NCI-H146 treated with DMSO at 0.1 percent for 48 hours (cell line): ENCODE measurements around the gene KRT84.

Experiments
- DNase-seq: peaks from one replicate; lab custom pipeline; 2025; ENCODE audit not compliant: unreplicated experiment; lab: John Stamatoyannopoulos, UW

Gene KRT84

DNA sequence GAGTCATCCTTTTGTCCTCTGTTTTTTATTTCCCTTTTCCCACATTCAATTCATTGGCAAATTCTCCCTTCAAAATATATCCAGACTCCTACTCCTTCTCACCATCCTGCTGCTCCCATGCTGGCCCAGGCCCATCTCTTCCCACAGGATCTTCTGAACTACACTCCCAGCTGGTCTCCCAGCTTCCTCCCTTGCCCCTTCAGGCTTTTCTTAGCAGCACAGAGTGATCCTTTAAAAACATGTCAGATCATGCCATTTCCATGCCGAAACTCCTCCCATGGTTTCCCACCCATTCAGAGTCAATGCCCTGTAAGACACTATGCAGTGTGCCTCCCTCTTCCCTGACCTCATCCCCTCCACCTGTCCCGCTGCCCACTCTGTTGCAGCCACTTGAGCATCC is 2.4 kb upstream of the KRT84 start:
- no peak for DNase-seq

DNA sequence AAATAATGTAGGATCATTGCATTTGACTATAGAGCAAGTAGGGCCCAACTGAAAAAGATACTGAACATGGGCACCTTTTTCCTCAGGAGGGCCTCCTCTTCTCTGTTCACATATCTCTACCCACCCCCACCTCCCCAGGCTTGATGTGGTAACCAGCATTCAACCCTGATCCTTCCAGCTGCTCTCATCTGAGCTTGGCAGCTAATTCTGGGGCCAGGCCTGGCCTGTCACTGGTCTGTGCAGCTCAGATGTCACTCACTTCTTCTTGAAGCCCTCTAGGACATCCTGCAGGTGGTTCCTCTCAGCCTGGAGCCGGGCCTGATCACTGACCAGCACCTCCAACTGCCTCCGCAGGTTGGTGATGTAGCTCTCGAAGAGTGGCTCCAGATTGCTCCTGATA is 2.1 kb downstream of the KRT84 start:
- DNase-seq: no peak

DNA sequence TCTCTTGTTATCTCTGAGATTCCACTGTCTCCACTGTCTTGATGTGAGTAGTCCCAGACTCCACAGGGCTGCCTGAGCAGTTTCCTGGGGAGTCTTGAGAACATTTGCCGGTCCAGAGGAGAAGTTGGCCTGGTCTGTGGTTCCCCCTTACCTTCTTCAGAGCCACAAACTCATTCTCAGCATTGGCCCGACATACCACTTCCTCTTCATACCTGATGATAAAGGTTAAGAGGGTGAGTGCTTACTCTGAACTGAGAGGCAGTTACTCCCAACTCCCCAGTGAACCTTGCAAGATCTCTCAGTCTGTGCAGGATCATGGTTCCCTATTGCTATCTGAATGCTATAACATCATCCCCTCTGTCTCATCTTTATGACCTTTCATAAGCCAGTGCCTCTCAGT is 2.6 kb downstream of the KRT84 start:
- DNase-seq: no peak

DNA sequence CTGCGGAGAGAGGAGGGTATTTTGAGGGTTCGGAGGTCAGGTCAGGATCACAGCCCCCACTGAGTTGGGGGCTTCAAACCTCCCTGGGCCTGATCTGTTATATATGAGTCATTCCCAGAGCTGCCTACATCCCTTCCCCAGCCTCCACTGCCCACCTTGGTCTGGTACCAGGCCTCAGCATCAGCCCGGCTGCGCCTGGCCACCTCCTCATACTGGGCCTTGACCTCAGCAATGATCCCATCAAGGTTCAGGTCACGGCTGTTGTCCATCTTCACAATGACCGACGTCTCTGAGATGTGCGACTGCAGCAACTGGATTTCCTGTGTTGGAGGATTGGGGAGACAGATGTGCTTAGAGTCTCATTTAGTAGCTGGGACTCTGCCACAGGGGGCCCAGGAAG is 4.2 kb downstream of the KRT84 start:
- DNase-seq: no peak

DNA sequence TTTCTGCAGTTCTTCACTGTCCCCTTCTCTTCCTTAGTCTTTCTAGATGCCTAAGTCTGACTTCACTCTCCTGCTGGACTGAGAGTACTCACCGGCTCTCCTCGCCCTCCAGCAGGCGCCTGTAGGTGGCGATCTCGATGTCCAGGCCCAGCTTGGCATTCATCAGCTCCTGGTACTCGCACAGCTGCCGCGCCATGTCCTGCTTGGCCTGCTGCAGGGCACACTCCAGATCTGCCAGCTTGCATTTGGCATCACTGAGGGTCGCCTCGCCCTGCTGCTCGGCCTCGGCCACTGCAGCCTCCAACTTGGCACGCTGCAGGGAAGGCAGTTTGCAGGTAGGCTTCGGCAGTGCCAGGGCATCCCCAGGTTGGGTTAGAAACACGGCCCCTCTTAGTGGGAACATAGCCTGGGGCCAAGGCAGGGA is 5.2 kb downstream of the KRT84 start:
- DNase-seq: no peak

DNA sequence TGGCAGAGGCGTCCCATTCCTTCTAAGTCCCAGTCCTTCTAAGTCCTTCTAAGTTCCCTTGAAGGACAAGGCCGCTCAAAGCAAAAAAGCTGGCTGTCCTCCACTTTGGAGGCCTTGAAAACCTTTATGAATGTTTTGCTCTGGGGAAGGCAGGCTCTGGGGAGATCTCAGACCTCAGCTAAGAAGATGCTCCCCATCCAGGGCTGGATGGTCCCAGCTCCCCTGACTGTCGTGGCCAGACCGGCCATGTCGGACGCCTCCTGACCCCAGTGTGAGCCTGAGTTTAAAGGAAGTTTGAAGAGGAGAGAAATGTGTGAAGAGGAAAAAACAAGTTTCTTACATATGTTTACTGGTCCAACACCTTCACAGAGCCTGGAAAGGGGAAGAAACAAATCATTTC is 5.9 kb downstream of the KRT84 start:
- DNase-seq: no peak

DNA sequence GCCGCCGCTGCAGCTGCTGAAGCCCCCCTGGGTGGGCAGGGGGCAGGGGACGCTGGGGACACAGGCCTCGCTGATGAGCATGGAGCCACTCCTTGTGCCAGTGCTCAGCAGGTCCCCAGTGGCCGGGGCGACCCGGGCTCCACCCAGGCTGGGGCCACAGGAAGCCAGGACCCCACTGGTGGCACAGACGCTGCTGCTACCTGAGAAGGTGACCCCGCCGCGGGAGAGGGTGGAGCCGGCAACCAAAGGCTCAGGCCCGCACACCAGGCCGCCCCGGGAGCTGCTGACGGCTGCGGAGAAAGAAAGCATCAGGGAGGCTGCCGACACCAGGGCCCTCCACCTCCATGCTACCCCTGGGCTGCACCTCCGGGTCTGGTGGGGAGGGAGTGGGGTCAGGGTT is 7.4 kb downstream of the KRT84 start:
- DNase-seq: no peak

DNA sequence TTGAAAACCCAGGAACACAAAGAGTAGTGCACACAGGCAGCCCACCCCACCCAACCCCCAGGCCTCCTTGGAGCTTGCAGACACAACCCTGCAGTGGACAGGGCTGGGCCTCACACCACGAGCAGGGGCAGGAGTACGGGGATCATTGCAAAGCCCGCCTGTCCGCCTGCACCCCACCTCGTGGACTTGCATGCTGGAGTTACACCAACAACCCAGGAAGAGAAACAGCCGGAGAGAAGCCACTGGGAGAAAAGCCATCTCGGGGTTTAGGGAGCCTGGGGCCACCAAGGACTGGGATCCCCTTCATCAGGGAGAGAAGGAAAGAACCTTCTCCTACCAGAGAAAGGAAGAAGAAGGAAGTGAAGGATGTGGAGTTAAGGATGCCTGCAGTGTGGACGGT is 8.2 kb downstream of the KRT84 start:
- no peak for DNase-seq

DNA sequence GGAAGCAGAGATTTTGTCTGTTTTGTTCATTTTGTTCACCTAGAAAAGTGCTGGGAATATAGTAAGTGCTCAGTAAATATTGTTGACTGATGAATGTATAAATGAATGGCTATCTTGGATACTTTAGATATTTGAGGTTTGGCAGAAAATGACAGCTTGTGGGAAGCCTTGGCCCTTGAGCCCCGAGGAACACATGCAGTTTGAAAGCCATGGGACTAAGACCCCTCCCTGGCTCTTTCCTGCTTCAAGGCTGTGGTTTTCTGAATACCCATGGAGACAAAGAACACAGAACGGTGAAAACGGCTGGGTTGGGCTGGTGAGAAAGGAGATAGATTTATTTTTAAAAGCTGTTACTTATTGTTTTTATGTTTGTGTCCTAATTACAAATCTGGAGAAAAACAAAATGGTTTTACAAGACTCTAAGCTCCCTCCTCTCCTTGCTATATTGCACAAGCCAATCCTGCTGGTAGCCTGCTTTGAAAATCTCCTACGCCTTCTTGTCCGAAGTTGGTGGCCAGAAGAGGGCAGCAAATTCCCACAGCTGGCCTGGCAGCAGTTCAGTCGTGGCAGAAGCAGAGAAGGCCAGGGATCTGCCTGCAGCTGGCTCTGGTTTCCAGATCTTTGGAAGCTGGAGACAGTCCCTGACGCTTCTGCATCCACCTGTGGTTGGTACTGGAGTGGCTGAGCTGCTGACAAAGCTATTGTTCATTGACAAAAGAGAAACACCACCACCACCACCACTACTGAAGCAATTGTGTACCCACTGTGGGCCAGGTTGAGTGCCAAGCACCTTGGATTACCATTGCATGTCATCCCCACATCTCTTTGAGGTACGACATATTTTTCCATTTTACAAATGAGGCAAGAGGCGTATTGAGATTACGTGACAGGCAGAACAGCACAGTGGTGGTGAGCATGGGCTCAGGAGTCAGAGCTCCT is 13.0 kb downstream of the KRT84 start:
- peak; percentile 55 for DNase-seq

DNA sequence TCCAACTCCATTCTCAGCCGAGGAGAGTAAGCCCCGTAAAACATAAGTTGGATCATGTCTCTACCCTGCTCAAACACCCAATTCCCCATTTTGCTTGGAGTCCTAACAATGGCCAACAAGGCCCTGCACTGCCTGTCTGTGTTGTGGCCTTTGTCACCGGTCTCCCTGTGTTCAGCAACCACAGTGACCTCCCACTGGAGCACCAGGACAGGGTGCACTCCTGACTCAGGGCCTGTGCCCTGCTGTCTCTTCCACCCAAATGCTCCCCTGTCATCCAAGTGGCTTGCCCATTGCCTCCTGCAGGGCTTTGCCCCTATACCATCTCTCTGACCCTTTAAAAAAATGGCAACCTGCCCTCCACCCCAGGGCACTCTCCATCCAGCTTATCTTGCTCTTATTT is 13.7 kb downstream of the KRT84 start:
- no peak for DNase-seq

DNA sequence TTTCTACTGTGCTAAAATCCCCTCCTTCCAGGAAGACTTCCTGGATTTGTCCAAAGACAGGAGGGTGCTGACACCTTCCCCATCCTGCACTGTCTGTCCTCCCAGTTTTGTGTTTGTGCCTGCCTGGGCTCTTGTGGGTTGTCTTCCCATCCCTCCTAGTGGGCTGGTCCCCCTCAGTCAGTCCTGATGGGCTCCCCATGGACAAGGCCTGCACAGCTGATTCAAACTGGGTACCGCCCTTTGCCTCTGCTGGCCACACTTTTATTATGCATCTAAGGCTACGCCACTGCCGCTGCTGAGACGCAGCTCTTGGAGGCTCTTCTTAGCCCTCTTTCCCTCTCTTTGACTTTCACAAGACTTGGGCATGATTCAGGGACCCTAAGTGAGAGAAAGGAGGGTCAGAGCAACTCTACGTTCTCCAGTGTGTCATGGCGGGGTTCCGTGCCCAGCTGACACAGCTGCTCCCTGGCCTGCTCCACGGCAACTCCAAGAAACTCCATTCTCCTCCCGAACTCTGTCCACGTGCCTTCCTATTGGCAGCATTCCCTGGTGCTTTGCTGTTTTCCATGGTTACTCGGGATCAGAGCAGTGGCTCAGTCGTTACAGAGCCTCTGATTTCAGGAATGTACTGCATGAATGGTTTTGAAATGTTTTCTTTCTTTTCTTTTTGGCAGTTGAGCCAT is 14.4 kb downstream of the KRT84 start:
- DNase-seq: no peak

DNA sequence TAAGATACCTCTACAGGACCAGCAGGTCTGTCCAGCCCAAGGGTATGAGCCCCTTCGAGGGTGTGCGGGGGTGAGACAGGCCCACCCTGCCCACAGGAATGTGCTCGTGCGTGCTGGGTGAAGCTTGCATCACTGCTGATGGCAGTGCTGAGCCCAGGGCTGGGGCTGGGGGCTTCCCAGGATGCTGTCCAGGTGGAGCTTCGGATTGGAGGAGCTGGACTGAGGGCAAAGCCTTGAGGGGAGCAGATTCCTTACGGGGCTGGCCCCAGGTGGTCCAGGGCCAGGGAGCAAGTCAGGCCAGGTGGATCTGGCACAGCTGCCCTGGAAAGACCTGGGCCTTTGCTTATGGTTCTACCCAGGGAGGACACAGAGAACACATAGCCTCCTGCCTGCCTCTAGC is 15.6 kb downstream of the KRT84 start:
- no peak for DNase-seq

DNA sequence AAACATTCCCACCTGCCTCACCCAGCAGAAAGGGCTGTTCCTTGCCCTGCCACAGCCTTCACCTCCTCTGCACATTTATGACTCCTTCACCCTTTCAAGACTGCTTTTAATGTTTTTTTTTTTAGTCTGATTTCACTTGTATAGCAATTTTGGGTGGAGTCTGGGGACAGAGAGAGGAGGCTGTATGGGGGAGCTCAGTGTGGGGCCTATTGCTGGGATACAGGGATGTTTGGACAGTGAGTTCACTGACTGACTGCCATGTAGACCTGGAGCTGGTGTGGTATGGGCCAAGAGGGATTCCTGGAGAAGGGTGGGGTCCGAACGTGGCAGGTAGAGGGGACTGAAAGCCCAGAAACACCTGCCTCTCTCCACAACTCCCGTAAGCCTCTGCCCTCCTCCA is 16.2 kb downstream of the KRT84 start:
- DNase-seq: no peak

DNA sequence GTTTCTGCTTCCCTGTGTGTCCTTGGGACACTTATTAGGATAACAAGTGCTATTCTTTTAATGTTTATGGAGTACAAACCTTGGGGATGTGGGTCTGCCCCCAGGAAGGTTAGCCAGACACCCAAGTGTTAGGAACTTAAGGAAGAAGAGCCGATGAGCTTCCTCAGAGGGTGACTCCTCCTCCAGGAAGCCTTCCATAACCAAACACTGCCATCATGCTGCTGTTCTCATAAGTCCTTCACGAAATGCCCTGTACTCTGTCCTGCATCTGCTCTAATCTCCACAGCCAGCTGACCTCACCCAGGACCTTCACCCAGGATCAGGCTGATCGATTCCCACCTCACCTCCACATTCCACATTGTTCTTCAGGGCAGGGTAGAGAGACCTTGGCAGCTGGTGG is 16.9 kb downstream of the KRT84 start:
- DNase-seq: no peak

DNA sequence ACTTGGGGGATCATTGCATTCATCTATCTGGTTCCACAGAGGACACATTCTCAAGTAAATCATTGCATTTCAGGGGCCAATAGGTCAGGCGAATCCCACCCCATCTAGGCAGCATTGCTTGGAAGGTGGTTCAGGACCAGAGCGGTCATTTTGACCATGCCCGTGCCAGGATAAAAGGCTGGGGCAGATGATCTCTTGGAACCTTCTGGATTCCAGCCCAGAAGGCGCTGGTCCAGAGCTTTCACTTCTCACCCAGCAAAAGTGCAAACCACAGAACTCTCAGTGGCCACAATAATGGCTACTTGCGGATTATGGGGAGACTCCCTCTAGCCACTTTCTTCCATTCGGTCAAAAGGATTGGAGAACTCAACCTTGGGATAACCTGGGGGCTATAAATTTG is 17.6 kb downstream of the KRT84 start:
- DNase-seq: no peak

DNA sequence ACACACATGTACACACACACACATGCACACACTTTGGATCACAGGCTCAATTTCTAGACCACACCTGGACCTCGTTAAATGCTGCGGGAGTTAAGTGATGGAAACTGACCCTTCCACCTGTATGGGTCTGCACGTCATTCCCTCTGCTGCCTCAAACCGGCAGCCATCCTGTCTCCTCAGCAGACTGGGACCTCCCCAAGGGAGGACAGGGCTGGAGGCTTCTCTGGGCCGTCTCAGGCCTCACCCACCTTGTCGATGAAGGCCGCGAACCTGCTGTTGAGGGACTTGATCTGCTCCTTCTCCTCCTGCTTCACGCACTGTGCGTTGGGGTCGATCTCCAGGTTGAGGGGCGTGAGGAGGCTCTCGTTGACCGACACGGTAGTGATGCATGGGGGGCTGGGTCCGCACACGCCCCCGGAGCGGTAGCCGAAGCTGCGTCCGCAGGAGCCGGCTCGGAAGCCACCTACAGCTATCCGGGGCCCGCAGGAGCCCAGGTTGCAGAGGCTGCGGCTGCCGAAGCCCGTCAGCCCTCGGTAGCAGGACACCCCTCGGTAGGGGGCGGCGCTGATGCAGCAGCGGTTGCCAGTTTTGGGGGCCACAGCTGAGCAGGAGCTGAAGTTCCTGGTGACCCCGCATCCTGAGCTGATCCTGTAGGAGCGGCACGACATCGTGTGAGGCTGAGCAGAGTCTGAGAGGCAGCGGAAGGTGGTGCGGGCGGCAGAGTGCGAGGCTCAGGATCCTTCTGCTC is 18.5 kb downstream of the KRT84 start, which contains the start of gene KRT85:
TSS of gene KRT85 (minus strand) at position 744 of the 748 bp plus-strand sequence. CDS start at position 668, 76 bp downstream.
- no peak for DNase-seq

DNA sequence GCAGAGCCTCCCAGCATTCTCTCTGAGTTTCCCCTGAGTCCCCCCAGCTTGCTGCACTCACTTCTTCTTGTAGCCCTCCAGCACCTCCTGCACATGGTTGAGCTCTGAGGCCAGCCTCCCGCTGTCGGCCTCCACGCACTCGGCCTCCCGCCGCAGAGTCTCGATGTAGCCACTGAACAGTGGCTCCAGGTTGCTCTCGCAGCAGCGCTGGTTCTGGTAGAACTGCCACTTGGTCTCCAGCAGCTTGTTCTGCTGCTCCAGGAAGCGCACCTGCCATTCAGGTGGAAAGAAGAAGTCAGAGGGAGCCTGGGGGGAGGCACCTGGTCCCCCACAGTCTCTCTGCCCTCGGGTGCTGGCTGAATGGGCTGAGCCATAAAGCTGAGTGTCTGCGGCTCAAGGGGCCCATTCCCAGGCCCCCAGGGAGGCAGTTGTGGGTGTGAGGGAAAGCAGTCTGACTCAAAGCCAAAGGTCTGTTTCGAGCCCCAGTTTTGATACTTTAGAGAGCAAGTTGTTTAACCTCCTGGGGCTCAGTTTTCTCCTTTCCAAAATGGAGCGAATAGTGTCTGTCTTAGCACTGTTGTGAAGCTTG is 20.5 kb downstream of the KRT84 start:
- no peak for DNase-seq

DNA sequence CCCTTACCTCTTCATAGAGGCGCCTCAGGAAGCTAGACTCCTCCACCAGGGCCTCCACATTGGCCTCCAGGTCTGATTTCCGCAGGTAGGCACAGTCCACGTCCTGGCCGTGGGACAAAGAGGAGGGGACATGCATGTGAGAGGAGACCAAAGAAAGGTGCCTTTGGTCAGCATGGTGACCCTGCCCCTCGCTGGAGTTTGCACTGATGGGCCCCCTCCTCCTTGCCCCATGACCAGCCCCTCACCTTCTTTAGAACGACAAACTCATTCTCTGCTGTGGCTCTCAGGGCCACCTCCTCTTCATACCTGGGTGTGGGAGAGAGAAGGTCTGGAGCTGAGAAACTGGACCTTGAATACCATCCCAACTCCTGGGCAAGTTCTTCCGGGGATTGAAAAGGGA is 21.4 kb downstream of the KRT84 start:
- no peak for DNase-seq

DNA sequence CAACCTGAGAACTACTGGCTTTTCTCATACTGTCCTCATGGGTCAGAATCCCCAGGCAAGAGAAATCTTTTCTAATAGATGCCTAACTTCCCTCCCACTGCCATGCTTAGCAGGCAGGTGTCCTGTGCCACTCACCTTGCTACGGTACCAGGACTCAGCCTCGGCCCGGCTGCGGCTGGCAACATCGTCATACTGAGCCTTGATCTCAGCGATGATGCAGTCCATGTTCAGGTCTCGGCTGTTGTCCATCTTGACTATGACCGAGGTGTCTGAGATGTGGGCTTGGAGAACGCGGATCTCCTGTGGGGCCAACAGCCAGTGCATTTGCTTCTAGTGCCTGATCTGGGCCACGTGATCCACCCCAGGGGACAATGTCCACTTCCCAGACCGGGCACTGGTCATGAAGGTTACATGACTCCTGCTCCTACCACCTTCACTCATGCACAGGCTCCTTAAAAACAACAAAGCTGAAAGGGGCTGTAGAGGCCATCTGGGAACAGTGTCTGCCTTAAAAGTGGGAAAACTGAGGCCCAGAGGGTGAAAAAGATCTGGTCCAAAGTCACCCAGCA is 22.3 kb downstream of the KRT84 start:
- DNase-seq: no peak

DNA sequence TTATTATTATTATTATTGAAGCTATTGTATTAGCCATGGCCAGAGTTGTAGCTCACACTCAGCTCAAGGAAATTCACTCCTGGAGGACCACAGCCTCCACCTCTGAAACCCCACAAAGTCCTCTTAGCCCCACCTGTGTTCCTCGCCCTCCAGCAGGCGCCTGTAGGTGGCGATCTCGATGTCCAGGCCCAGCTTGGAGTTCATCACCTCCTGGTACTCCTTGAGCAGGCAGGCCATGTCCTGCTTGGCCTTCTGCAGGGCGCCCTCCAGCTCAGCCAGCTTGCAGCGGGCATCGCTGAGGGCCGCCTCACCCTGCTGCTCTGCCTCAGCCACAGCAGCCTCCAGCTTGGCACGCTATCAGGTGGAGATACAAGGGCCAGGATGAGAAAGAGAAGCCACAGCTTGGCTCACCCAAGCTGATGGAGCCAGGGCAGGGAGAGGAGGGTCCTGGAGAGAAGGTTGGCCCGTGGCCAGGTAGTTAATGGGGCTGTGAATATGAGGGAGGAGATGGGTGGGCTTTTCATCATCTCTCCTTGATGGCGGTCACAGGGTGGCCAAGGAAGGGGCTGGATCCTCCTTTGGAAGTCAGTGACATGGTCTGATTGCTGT is 23.2 kb downstream of the KRT84 start:
- DNase-seq: no peak

DNA sequence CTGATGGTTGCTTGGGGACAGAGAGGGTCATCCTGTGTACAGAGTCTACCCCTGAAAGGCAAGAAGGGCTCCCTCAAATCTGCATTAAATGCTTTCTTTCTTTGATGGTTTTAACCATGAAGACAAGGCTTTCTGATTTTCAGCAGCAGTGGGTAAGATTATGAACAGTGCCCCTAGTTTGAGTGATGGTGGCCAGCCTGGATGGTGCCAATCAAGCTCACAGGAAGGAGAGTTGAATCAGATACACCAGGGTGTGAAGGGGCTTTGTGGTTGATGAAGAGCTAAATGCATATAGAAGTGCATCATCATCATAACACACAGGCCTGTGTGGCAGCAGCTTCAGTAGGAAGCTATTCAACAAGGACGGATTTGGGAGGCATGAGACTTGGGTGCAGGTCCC is 23.9 kb downstream of the KRT84 start:
- DNase-seq: no peak
